ENCODE measurements around the gene EIF1AD.

DNA sequence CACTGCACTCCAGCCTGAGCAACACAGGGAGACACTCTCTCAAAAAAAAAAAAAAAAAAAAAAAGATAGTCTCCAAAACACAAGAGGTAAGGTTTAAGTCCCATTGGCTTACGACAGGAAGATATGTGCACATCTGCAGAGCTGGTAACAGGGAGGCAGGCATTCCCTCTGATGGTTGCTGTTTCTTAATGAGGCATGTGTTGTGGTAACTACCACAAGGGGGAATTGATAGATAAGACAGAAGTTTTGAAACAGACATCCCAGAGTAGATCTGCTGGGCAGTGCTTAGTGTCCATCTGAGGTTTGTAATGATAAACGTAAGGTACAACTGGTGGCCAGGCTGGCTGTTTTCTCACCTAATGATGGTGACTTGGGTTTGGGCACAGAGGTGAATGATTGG, 4.7 kb downstream of the EIF1AD start:
- TF ChIP-seq, protein P1, sequence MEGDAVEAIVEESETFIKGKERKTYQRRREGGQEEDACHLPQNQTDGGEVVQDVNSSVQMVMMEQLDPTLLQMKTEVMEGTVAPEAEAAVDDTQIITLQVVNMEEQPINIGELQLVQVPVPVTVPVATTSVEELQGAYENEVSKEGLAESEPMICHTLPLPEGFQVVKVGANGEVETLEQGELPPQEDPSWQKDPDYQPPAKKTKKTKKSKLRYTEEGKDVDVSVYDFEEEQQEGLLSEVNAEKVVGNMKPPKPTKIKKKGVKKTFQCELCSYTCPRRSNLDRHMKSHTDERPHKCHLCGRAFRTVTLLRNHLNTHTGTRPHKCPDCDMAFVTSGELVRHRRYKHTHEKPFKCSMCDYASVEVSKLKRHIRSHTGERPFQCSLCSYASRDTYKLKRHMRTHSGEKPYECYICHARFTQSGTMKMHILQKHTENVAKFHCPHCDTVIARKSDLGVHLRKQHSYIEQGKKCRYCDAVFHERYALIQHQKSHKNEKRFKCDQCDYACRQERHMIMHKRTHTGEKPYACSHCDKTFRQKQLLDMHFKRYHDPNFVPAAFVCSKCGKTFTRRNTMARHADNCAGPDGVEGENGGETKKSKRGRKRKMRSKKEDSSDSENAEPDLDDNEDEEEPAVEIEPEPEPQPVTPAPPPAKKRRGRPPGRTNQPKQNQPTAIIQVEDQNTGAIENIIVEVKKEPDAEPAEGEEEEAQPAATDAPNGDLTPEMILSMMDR (IDR thresholded peaks at IDR 0.05; ENCODE audit: low read length) = no peak
- TF ChIP-seq EZH2 (optimal IDR thresholded peaks at IDR 0.05; ENCODE audit: low read depth, low read length) = no peak
